Upper lobe of right lung (tissue), 1 donor: ENCODE data around the gene RNF152. TPM values are rescaled to one million over a fixed set of nuclear protein-coding genes. Genes with fewer than 3 reads are reported as not detected.

Experiments
- ATAC-seq: fragments of 200-7000 bp; cut with Tn5 transposase; one replicate; pipeline ENCODE4 v1.9.1; 2020; ENCODE audit warnings: mild to moderate bottlenecking, moderate library complexity
- DNase-seq: peaks from one replicate; pipeline ENCODE4 v3.0.0-alpha.2; 2020
- H3K27ac ChIP-seq: fragments of 200-600 bp; one replicate; pipeline ENCODE4 v1.8.0; 2022
- H3K27me3 ChIP-seq: fragments of 200-600 bp; one replicate; pipeline ENCODE4 v1.8.0; 2022; ENCODE audit warnings: mild to moderate bottlenecking
- H3K36me3 ChIP-seq: fragments of 200-600 bp; one replicate; pipeline ENCODE4 v1.8.0; 2022
- H3K4me1 ChIP-seq: fragments of 200-600 bp; one replicate; pipeline ENCODE4 v1.8.0; 2022
- H3K4me3 ChIP-seq: fragments of 200-600 bp; one replicate; pipeline ENCODE4 v1.8.0; 2022; ENCODE audit warnings: mild to moderate bottlenecking
- H3K9me3 ChIP-seq: fragments of 200-600 bp; one replicate; pipeline ENCODE4 v1.8.0; 2022
- intact Hi-C: fragments of 100-400 bp; cut with DNase I; formaldehyde crosslinking; loops from one replicate; pipeline ENCODE4 v1.11.0; 2022
- total RNA-seq: library from RNA; stranded (reverse); fragmentation: NEBNext Ultra II Directional; extraction: Animal tissue kit (Norgen Biotek cat#: 25700); gene quantifications from one replicate; pipeline ENCODE4 v1.2.1, GENCODE V29; 2021
- TF ChIP-seq, protein P1 (sequence below): fragments of 200-600 bp; IDR thresholded peaks from one replicate; pipeline ENCODE4 v1.8.0; 2022; ENCODE audit warnings: antibody characterized with exemption
- donor health status: DM: no; HTN: yes; CAD: no; lungs with severe emphysema.

The RNF152 gene
- total RNA-seq, 1 donor from 2014 or later, result 21.2 TPM

DNA sequence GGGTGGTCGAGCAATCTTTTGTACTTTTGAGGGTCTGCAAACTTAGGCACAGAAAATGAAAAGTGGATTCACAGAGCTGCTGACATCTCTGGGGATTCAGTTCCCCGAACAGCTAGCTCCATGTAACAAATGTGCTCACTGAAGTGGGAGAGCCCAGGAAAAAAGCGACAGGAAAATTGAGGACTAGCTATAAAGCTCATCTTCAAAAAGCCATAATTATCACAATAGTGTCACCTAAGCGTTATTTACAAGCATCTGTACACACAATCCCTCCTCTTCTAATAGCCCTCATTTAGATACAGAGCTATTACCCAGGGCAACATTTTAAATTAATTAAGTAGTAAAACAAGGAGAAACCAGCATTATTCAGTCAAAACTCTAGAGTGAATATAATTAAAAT is 36.1 kb downstream of the RNF152 start:
- H3K4me1 ChIP-seq, result peaks cover 6% of the 10 kb centered on the region
- ATAC-seq (no peak), DNase-seq (no peak)
- no peak overlapping the region for H3K27ac ChIP-seq
- intact Hi-C loops, result no loop called here
- H3K4me3 ChIP-seq, result no peak overlapping the region
- TF ChIP-seq, protein P1, sequence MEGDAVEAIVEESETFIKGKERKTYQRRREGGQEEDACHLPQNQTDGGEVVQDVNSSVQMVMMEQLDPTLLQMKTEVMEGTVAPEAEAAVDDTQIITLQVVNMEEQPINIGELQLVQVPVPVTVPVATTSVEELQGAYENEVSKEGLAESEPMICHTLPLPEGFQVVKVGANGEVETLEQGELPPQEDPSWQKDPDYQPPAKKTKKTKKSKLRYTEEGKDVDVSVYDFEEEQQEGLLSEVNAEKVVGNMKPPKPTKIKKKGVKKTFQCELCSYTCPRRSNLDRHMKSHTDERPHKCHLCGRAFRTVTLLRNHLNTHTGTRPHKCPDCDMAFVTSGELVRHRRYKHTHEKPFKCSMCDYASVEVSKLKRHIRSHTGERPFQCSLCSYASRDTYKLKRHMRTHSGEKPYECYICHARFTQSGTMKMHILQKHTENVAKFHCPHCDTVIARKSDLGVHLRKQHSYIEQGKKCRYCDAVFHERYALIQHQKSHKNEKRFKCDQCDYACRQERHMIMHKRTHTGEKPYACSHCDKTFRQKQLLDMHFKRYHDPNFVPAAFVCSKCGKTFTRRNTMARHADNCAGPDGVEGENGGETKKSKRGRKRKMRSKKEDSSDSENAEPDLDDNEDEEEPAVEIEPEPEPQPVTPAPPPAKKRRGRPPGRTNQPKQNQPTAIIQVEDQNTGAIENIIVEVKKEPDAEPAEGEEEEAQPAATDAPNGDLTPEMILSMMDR, result no peak
- H3K27me3 ChIP-seq, result no peaks in the 10 kb centered on the region
- H3K9me3 ChIP-seq, result no peaks in the 10 kb centered on the region
- H3K36me3 ChIP-seq, result no peaks in the 10 kb centered on the region

DNA sequence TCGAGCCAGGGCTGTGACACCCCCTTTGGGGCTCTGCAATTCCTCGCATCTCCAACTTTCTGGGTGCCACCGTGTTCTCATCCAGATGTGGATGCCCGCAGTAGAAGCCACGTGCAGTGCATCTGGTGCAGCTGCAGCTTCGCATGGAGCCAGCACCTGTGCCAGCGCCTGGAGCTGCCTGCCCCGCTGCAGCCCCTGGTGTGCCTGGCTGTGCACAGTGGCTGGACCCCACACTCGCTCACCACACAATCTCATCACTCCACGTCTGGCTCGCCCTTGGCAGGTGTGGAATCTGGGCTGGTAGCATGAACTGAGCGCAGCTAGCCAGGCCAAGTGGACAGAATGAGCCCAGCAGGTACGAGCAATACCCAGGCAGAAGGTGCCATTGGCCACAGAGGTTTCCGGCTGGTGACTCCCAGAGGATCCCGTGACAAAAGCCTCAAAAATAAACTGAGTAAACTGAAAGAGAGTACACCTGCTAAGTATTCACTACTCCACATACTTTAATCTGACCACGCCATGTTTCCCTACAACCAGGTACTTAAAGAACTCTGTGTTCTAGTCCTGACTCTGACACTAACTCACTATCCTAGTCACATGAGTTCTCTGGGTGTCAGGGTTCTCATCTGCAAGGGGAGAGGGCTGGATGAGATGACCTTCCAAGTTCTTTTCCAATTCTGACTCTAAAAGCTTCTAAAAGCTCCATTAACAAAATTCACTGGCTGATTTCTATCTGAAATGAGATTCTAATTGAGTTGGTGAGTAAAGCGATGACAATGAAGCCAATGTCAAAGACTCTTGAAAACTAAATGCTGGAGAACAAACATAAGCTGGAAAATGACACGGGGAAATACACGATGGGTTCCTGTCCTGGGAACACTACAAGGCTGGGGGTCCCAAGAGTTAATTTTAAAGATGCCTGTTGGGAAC is 37.1 kb downstream of the RNF152 start:
- intact Hi-C loops, result no loop called here
- ATAC-seq (no peak), DNase-seq (no peak)
- no peaks in the 10 kb centered on the region for H3K9me3 ChIP-seq
- TF ChIP-seq, protein P1, result no peak
- H3K4me1 ChIP-seq, result peaks cover 6% of the 10 kb centered on the region
- H3K36me3 ChIP-seq, result no peaks in the 10 kb centered on the region
- no peak overlapping the region for H3K4me3 ChIP-seq
- no peak overlapping the region for H3K27ac ChIP-seq
- H3K27me3 ChIP-seq, result no peaks in the 10 kb centered on the region

DNA sequence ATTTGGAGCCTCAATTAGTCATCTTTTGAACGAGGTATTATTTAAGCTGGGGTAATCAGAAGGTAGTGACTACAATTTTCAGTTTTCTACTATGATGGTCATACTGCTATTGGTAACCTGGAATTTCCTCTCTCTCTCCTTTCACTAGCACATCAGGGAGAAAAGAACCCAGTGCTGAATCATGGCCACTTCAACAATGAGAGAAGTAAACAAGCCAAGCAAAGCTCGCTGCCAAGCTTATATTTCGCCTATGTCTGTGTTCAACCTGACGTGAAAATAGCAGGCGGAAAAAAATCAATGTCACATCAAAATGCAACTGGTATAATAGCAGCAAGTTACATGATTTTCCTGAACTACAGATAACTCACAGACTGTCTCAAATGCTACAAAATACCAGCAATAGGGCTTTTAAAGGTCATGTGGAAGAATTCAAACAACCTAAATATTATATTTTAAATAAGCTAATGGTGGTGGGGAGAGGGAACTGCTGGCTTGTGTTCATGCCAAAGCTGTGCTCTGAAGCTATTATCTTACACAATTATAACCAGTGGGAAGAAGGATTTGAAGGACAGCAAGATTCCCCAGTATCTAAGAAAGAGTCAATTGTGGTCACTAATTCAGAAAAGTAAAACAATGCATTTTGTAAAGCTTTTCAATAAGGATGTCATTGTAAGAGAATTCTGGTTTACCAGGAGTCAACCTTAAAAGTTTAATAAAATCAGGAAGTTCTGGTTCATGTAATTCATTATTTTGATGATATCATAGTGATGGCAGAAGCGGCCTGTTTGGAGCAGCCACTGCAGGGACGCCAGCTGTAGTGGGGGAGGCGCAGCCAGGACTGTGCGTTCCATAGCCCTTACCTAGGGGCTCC is 38.0 kb downstream of the RNF152 start:
- DNase-seq (no peak), ATAC-seq (peak; percentile 26)
- H3K4me1 ChIP-seq, result peaks cover 6% of the 10 kb centered on the region
- H3K4me3 ChIP-seq, result no peak overlapping the region
- intact Hi-C loops, result no loop called here
- no peak overlapping the region for H3K27ac ChIP-seq
- H3K27me3 ChIP-seq, result no peaks in the 10 kb centered on the region
- no peaks in the 10 kb centered on the region for H3K36me3 ChIP-seq
- no peaks in the 10 kb centered on the region for H3K9me3 ChIP-seq
- TF ChIP-seq, protein P1, result no peak

DNA sequence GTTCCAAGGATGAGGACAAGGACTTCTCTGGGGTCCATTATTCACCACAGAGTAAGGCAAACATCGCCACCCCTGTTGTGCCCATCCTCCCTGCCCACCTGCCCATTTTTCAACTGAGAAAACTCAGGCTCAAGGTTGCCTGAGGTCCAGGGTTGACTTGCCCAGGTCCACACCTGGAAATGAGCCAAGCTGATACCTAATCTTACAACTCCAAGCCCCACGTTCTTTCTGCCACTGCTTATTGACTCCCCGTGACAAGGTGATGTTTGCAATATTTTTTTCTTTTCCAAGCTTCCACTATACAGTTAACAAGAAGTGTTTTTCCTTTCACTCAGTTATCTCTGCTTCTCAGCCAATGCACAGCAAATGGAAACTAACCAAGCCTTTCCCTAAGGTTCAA is 39.0 kb downstream of the RNF152 start:
- ATAC-seq (no peak), DNase-seq (no peak)
- intact Hi-C loops, result no loop called here
- H3K4me1 ChIP-seq, result peaks cover 6% of the 10 kb centered on the region
- H3K27me3 ChIP-seq, result no peaks in the 10 kb centered on the region
- H3K27ac ChIP-seq, result no peak overlapping the region
- no peak overlapping the region for H3K4me3 ChIP-seq
- TF ChIP-seq, protein P1, result no peak
- H3K36me3 ChIP-seq, result no peaks in the 10 kb centered on the region
- no peaks in the 10 kb centered on the region for H3K9me3 ChIP-seq

DNA sequence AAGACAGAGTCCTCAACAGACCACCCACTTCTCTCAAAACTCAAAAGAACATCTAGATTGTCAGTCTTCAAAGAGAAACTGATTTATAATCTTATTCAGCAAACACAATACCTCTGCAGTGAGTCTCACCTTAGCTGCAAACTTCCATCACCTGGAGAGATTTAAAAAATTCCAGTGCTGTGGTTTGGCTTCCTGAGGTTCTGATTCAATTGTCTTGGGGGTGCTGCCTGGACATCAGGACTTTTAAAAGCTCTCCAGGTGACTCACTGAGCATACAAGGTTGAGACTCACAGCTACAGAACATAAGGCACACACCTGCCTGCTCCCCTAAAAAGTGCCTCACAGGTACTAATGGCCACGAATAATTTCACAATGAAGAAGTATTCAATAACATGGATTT is 40.3 kb downstream of the RNF152 start:
- Histone ChIP-seq H3K4me3 (no peak overlapping the region), H3K27ac (no peak overlapping the region), H3K36me3 (no peaks in the 10 kb centered on the region), H3K27me3 (no peaks in the 10 kb centered on the region), H3K4me1 (peaks cover 6% of the 10 kb centered on the region), H3K9me3 (no peaks in the 10 kb centered on the region)
- TF ChIP-seq, protein P1, result no peak
- intact Hi-C loops, result no loop called here
- DNase-seq, result no peak
- no peak for ATAC-seq
